Smooth muscle cell of trachea (primary cell): ENCODE data around the gene PHLDA1. TPM values are rescaled to one million over a fixed set of nuclear protein-coding genes. Genes with fewer than 3 reads are reported as not detected.

Experiments
- total RNA-seq: library from RNA; depleted of rRNA; stranded (reverse); fragments of >200 nt; gene quantifications from 2 replicates; pipeline ENCODE4 v1.2.1, GENCODE V29; 2014

Gene PHLDA1
- 131 and 269 TPM in 2 replicates for total RNA-seq

DNA sequence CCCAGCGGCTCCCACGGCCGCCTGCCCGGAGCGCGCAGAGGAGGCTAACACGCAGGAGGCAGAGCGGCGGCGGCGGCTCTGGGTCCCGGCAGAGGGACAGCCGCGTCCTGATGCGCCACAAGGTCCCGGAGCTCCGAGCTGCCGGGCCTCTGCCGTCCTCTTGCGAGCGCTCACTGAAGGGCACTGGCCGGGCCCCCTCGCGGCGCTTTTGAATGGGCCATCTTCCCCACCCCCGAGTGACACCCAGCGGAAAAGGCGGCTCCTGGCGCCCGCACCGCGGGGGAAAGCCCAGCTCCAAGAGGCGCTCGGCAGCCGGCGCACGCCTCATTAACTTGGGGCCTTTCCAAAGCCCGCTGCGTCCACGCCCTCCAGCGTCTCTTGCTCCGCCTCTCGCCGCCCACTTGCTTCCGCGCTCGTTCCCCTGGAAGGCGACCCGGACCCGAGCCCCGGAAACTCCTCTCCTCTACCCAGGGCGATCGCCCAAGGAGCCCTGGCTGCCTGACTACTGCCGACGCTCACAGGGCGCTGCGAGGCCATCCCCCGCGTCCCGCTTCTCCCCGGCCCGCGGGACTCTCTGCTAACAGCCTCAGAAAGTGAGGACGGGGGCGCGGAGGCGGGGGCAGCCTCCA lies at the start of gene PHLDA1:
Gene PHLDA1 (minus strand): TSS at position 363 of the 629 bp plus-strand sequence.

Other genes starting within 250 kb of the PHLDA1 start
- 169 and 328 TPM in 2 replicates for gene NAP1L1, start 52.9 kb upstream of the PHLDA1 start, total RNA-seq